HUES6 (cell line): ENCODE results near the gene FAM120A.

Source experiments
- H3K27ac ChIP-seq: 2 replicates; pipeline ENCODE4 v1.7.0; 2013; ENCODE audit warnings: low read depth, mild to moderate bottlenecking, low read length, inconsistent platforms
- H3K27me3 ChIP-seq: 2 replicates; pipeline ENCODE4 v1.6.1; 2013; ENCODE audit warnings: low read length; ENCODE audit not compliant: control insufficient read depth, insufficient read depth
- H3K36me3 ChIP-seq: 2 replicates; pipeline ENCODE4 v1.6.1; 2013; ENCODE audit warnings: low read length; ENCODE audit not compliant: control insufficient read depth, insufficient read depth
- H3K4me1 ChIP-seq: 2 replicates; pipeline ENCODE4 v1.6.1; 2013; ENCODE audit warnings: low read length; ENCODE audit not compliant: control insufficient read depth, insufficient read depth
- H3K4me3 ChIP-seq: 2 replicates; pipeline ENCODE4 v1.5.1; 2013; ENCODE audit warnings: low read depth, low read length
- H3K9ac ChIP-seq: one replicate; pipeline ENCODE4 v1.6.1; 2013; ENCODE audit warnings: mild to moderate bottlenecking, low read length
- H3K9me3 ChIP-seq: 2 replicates; pipeline ENCODE4 v1.6.1; 2013; ENCODE audit warnings: low read depth, low read length; ENCODE audit not compliant: control insufficient read depth, insufficient read depth

The FAM120A gene

GRCh38 chr9:93560991-93561390 lies 109.5 kb downstream of the FAM120A start:
- peaks cover 75% of the 10 kb centered on the region for H3K36me3 ChIP-seq
- no peaks in the 10 kb centered on the region for H3K4me1 ChIP-seq
- H3K27ac ChIP-seq, result no peak overlapping the region
- no peaks in the 10 kb centered on the region for H3K27me3 ChIP-seq
- H3K9ac ChIP-seq, result no peak overlapping the region
- H3K9me3 ChIP-seq, result no peaks in the 10 kb centered on the region
- no peak overlapping the region for H3K4me3 ChIP-seq

- H3K4me1 ChIP-seq, result peaks cover 4% of the 10 kb centered on the region; the same call in 1 of the 2 replicates
- no peaks in the 10 kb centered on the region for H3K27me3 ChIP-seq
- no peak overlapping the region for H3K27ac ChIP-seq
- peaks cover 68% of the 10 kb centered on the region for H3K36me3 ChIP-seq
- H3K9me3 ChIP-seq, result no peaks in the 10 kb centered on the region
- H3K9ac ChIP-seq, result no peak overlapping the region
- no peak overlapping the region for H3K4me3 ChIP-seq
These were observed 110.7 kb downstream of the FAM120A start for GRCh38 chr9:93562157-93562556.

GRCh38 chr9:93565089-93565488 lies 113.6 kb downstream of the FAM120A start:
- Histone ChIP-seq H3K4me1 (peaks cover 12% of the 10 kb centered on the region; the same call in 1 of the 2 replicates), H3K36me3 (peaks cover 42% of the 10 kb centered on the region), H3K9ac (no peak overlapping the region), H3K27ac (no peak overlapping the region), H3K9me3 (no peaks in the 10 kb centered on the region), H3K4me3 (no peak overlapping the region), H3K27me3 (no peaks in the 10 kb centered on the region)

GRCh38 chr9:93566408-93567270 lies 115.2 kb downstream of the FAM120A start:
- H3K27ac ChIP-seq, result peak overlapping the region; percentile 89; the same call in 1 of the 2 replicates
- peaks cover 12% of the 10 kb centered on the region; the same call in 1 of the 2 replicates for H3K4me1 ChIP-seq
- H3K36me3 ChIP-seq, result peaks cover 29% of the 10 kb centered on the region
- peak overlapping the region; percentile 91 for H3K9ac ChIP-seq
- no peaks in the 10 kb centered on the region for H3K27me3 ChIP-seq
- H3K4me3 ChIP-seq, result peak overlapping the region; percentile 73
- H3K9me3 ChIP-seq, result peaks cover 5% of the 10 kb centered on the region; the same call in 1 of the 2 replicates

- H3K9me3 ChIP-seq, result peaks cover 5% of the 10 kb centered on the region; the same call in 1 of the 2 replicates
- no peak overlapping the region for H3K27ac ChIP-seq
- peak overlapping the region; percentile 91 for H3K9ac ChIP-seq
These were observed 115.9 kb downstream of the FAM120A start for GRCh38 chr9:93567271-93567959.

GRCh38 chr9:93568169-93568568 lies 116.7 kb downstream of the FAM120A start:
- Histone ChIP-seq H3K27ac (no peak overlapping the region), H3K9me3 (peaks cover 5% of the 10 kb centered on the region; the same call in 1 of the 2 replicates), H3K4me1 (peaks cover 12% of the 10 kb centered on the region; the same call in 1 of the 2 replicates), H3K9ac (no peak overlapping the region), H3K27me3 (no peaks in the 10 kb centered on the region), H3K4me3 (no peak overlapping the region), H3K36me3 (peaks cover 13% of the 10 kb centered on the region)

More at GRCh38 chr9:93567271-93567959, 115.9 kb downstream of the FAM120A start:
- Histone ChIP-seq H3K4me3 (peak overlapping the region; percentile 73), H3K27me3 (no peaks in the 10 kb centered on the region), H3K36me3 (peaks cover 21% of the 10 kb centered on the region), H3K4me1 (peaks cover 12% of the 10 kb centered on the region; the same call in 1 of the 2 replicates)

- H3K4me1 ChIP-seq, result peaks cover 19% of the 10 kb centered on the region
- no peaks in the 10 kb centered on the region for H3K36me3 ChIP-seq
- H3K4me3 ChIP-seq, result no peak overlapping the region
- no peaks in the 10 kb centered on the region for H3K27me3 ChIP-seq
- H3K9me3 ChIP-seq, result peaks cover 5% of the 10 kb centered on the region; the same call in 1 of the 2 replicates
- no peak overlapping the region for H3K27ac ChIP-seq
- no peak overlapping the region for H3K9ac ChIP-seq
These were observed 118.2 kb downstream of the FAM120A start for GRCh38 chr9:93569621-93570174.

- peaks cover 5% of the 10 kb centered on the region; the same call in 1 of the 2 replicates for H3K9me3 ChIP-seq
- H3K4me3 ChIP-seq, result no peak overlapping the region
- H3K36me3 ChIP-seq, result no peaks in the 10 kb centered on the region
- H3K9ac ChIP-seq, result no peak overlapping the region
- H3K27me3 ChIP-seq, result no peaks in the 10 kb centered on the region; the same call in 1 of the 2 replicates
- no peak overlapping the region for H3K27ac ChIP-seq
- H3K4me1 ChIP-seq, result peaks cover 23% of the 10 kb centered on the region
These were observed 120.7 kb downstream of the FAM120A start for GRCh38 chr9:93572221-93572620.

GRCh38 chr9:93572636-93573515 lies 121.4 kb downstream of the FAM120A start:
- no peak overlapping the region for H3K4me3 ChIP-seq

GRCh38 chr9:93573516-93573828 lies 122.0 kb downstream of the FAM120A start:
- no peak overlapping the region for H3K27ac ChIP-seq
- peaks cover 5% of the 10 kb centered on the region; the same call in 1 of the 2 replicates for H3K9me3 ChIP-seq
- peaks cover 25% of the 10 kb centered on the region for H3K4me1 ChIP-seq
- peaks cover 4% of the 10 kb centered on the region for H3K27me3 ChIP-seq
- no peaks in the 10 kb centered on the region for H3K36me3 ChIP-seq
- H3K9ac ChIP-seq, result no peak overlapping the region
- no peak overlapping the region for H3K4me3 ChIP-seq

More at GRCh38 chr9:93572636-93573515, 121.4 kb downstream of the FAM120A start:
- peaks cover 5% of the 10 kb centered on the region; the same call in 1 of the 2 replicates for H3K9me3 ChIP-seq
- H3K9ac ChIP-seq, result no peak overlapping the region
- peaks cover 4% of the 10 kb centered on the region for H3K27me3 ChIP-seq
- peaks cover 23% of the 10 kb centered on the region for H3K4me1 ChIP-seq
- H3K27ac ChIP-seq, result no peak overlapping the region
- H3K36me3 ChIP-seq, result no peaks in the 10 kb centered on the region
